GM23248 (cell line): ENCODE data around the gene NUP42.

Experiments
- EZH2 ChIP-seq: fragments of 200-600 bp; sonication (generic); IDR thresholded peaks from 2 replicates; pipeline ENCODE4 v1.6.1; 2018; ENCODE audit warnings: antibody characterized with exemption, mild to moderate bottlenecking; ENCODE audit not compliant: insufficient read depth, poor library complexity, severe bottlenecking
- EZH2phosphoT487 ChIP-seq: fragments of 200-600 bp; sonication (generic); IDR thresholded peaks from 2 replicates; pipeline ENCODE4 v1.6.1; 2018; ENCODE audit warnings: antibody characterized with exemption, moderate library complexity, mild to moderate bottlenecking, low read depth; ENCODE audit not compliant: insufficient read depth

DNA sequence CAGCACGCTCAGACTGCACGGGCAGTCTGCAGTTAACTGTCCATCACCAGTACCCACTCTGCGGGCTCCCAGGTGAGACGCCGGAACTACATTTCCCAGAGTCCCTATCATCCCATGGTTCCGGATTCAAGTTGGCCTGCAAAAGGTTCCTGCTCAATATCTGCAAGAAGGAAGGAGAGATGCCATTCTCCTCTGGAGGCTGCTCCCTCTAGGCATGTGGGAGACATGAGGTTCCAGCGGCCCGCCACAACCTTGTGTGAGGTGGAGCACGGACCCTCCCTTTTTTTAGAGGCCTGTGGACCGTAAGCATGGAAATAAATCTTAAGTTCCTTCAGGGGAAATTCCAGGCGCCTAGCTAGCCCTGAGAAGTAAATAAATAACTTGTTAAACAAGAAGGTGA, 29.7 kb downstream of the NUP42 start:
- no peak for TF ChIP-seq EZH2
- no peak for TF ChIP-seq EZH2phosphoT487
